C1 segment of cervical spinal cord (tissue), 14 donors: Measurements from ENCODE around the gene FAM13A.
A peak's percentile ranks its signal among the peaks of the same experiment; 100 is the strongest.

Source experiments
- DNase-seq, 14 donors: peaks; one replicate each; lab custom pipeline; 2025; lab: John Stamatoyannopoulos, UW

The FAM13A gene

GRCh38 chr4:88814043-88814617, 242.9 kb downstream of the FAM13A start:
- DNase-seq, result no peak

GRCh38 chr4:88813013-88813412, 244.0 kb downstream of the FAM13A start:
- DNase-seq, result no peak

GRCh38 chr4:88812420-88812819, 244.6 kb downstream of the FAM13A start:
- no peak for DNase-seq

GRCh38 chr4:88811904-88812303, 245.1 kb downstream of the FAM13A start:
- no peak for DNase-seq

- DNase-seq, result no peak
Observed at GRCh38 chr4:88810325-88810724, 246.7 kb downstream of the FAM13A start.

- no peak for DNase-seq
Observed at GRCh38 chr4:88809576-88810219, 247.3 kb downstream of the FAM13A start.

- no peak for DNase-seq
Observed at GRCh38 chr4:88809101-88809500, 247.9 kb downstream of the FAM13A start.

- no peak for DNase-seq
Observed at GRCh38 chr4:88807499-88807898, 249.5 kb downstream of the FAM13A start.

GRCh38 chr4:88804234-88804633, 252.8 kb downstream of the FAM13A start:
- no peak for DNase-seq

GRCh38 chr4:88803600-88804096, 253.3 kb downstream of the FAM13A start:
- DNase-seq, result no peak

GRCh38 chr4:88802585-88803286, 254.2 kb downstream of the FAM13A start:
- no peak for DNase-seq

GRCh38 chr4:88802138-88802537, 254.8 kb downstream of the FAM13A start:
- peak in 1 of 14 donors; percentile 4 for DNase-seq

- no peak for DNase-seq
Observed at GRCh38 chr4:88799900-88800299, 257.1 kb downstream of the FAM13A start.

- no peak for DNase-seq
Observed at GRCh38 chr4:88797725-88798124, 259.3 kb downstream of the FAM13A start.

- DNase-seq, result no peak
Observed at GRCh38 chr4:88796545-88796944, 260.4 kb downstream of the FAM13A start.

- DNase-seq, result no peak
Observed at GRCh38 chr4:88794952-88795351, 262.0 kb downstream of the FAM13A start.

- DNase-seq, result no peak
Observed at GRCh38 chr4:88794087-88794690, 262.8 kb downstream of the FAM13A start.

GRCh38 chr4:88793475-88793874, 263.5 kb downstream of the FAM13A start:
- no peak for DNase-seq

GRCh38 chr4:88792821-88793220, 264.2 kb downstream of the FAM13A start:
- no peak for DNase-seq

GRCh38 chr4:88792268-88792781, 264.7 kb downstream of the FAM13A start:
- DNase-seq, result no peak

- no peak for DNase-seq
Observed at GRCh38 chr4:88791274-88791673, 265.7 kb downstream of the FAM13A start.

GRCh38 chr4:88788895-88789294, 268.1 kb downstream of the FAM13A start:
- DNase-seq, result no peak
